Measurements from ENCODE around the gene SERPINB6.

Gene SERPINB6

DNA sequence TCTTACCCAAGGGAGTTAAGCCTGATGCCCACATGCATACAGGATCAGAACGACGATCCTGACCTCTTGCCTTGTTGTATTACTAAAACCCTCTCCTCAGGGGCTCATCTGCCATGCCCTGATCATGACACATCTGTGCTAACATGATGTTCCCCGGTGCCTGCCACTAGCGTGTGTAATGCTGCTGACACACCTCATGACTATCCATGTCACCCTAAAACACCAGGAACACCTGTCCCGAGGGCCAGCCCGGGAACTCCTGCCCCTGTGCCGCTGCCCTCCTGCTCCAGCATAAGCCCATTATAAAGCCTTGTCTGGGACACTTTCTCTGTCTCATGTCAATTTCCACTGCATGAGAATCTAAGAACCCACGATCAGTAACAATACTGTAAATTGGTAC lies 7.6 kb downstream of the SERPINB6 start:
- Histone ChIP-seq H3K9ac (ENCODE audit: low read depth, low read length) (no peak overlapping the region), H3K27me3 (ENCODE audit: control insufficient read depth, insufficient read depth, low read length) (no peaks in the 10 kb centered on the region), H3K36me3 (ENCODE audit: control insufficient read depth, insufficient read depth, low read length) (no peaks in the 10 kb centered on the region), H3K4me3 (ENCODE audit: low read depth, low read length) (no peak overlapping the region), H3K9me3 (ENCODE audit: control insufficient read depth, insufficient read depth, low read length) (no peaks in the 10 kb centered on the region), H3K4me1 (ENCODE audit: control insufficient read depth, insufficient read depth, low read length) (peaks cover 50% of the 10 kb centered on the region), H3K27ac (ENCODE audit: low read depth, low read length) (no peak overlapping the region)

DNA sequence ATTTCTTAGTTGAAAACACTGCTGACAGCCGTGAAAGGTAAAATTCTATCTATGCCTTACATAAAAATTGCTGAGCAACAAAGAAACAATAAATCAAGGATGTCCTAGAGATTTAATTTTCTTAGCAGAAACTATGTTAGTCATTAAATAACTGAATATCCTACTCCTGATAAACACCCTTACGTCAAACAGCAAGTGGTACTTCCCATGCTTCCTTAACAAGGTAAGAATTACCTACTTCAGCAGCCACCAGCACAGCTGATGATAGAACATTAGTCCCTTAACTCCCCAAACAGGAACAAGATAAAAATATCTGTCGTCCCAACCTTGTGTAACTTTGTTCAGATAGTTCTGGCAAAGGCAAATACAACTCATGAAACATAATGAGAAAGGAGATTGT lies 8.7 kb downstream of the SERPINB6 start:
- Histone ChIP-seq H3K27me3 (ENCODE audit: control insufficient read depth, insufficient read depth, low read length) (no peaks in the 10 kb centered on the region), H3K9ac (ENCODE audit: low read depth, low read length) (no peak overlapping the region), H3K36me3 (ENCODE audit: control insufficient read depth, insufficient read depth, low read length) (no peaks in the 10 kb centered on the region), H3K4me3 (ENCODE audit: low read depth, low read length) (no peak overlapping the region), H3K27ac (ENCODE audit: low read depth, low read length) (no peak overlapping the region), H3K9me3 (ENCODE audit: control insufficient read depth, insufficient read depth, low read length) (no peaks in the 10 kb centered on the region), H3K4me1 (ENCODE audit: control insufficient read depth, insufficient read depth, low read length) (peaks cover 50% of the 10 kb centered on the region)

DNA sequence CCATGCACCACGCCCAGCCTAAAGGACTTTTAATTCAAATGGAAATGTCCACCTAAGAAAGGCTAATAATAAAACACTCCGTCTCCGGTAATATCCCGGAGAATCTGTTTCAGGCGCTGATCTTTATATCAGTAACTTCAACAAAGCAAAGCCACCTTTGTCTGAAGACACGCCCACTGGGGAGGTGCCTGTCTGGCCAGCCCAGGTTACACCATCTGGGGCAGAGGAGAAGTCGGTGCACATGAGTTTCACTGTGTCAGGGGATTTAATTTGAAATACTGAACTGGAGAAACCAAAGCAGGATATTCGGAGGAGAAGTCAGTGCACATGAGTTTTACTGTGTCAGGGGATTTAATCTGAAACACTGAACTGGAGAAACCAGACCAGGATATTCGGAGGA lies 9.4 kb downstream of the SERPINB6 start:
- Histone ChIP-seq H3K4me3 (ENCODE audit: low read depth, low read length) (no peak overlapping the region), H3K27ac (ENCODE audit: low read depth, low read length) (no peak overlapping the region), H3K9me3 (ENCODE audit: control insufficient read depth, insufficient read depth, low read length) (no peaks in the 10 kb centered on the region), H3K36me3 (ENCODE audit: control insufficient read depth, insufficient read depth, low read length) (no peaks in the 10 kb centered on the region), H3K4me1 (ENCODE audit: control insufficient read depth, insufficient read depth, low read length) (peaks cover 50% of the 10 kb centered on the region), H3K27me3 (ENCODE audit: control insufficient read depth, insufficient read depth, low read length) (no peaks in the 10 kb centered on the region), H3K9ac (ENCODE audit: low read depth, low read length) (no peak overlapping the region)

DNA sequence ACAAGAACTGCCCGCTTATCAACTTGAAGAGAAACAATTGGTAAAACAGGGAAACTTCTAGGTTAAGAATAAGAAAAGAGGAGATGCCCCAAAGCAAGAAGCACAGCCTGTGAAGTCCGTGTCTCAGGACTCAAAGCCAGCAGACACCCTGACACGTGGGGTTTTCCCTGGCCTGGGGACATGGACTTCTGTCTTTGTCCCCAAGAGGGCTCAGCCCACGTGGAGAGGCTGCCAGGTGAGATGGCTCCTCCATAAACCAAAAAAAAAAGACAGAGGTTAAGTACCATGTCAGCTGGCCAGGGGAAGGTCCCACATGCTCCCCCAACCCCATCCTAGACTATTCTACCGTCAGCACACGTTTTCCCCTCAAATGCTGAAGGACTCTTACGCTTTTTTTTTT lies 9.9 kb downstream of the SERPINB6 start:
- Histone ChIP-seq H3K27me3 (ENCODE audit: control insufficient read depth, insufficient read depth, low read length) (no peaks in the 10 kb centered on the region), H3K9ac (ENCODE audit: low read depth, low read length) (no peak overlapping the region), H3K4me3 (ENCODE audit: low read depth, low read length) (no peak overlapping the region), H3K9me3 (ENCODE audit: control insufficient read depth, insufficient read depth, low read length) (no peaks in the 10 kb centered on the region), H3K27ac (ENCODE audit: low read depth, low read length) (no peak overlapping the region), H3K4me1 (ENCODE audit: control insufficient read depth, insufficient read depth, low read length) (peaks cover 45% of the 10 kb centered on the region), H3K36me3 (ENCODE audit: control insufficient read depth, insufficient read depth, low read length) (no peaks in the 10 kb centered on the region)

DNA sequence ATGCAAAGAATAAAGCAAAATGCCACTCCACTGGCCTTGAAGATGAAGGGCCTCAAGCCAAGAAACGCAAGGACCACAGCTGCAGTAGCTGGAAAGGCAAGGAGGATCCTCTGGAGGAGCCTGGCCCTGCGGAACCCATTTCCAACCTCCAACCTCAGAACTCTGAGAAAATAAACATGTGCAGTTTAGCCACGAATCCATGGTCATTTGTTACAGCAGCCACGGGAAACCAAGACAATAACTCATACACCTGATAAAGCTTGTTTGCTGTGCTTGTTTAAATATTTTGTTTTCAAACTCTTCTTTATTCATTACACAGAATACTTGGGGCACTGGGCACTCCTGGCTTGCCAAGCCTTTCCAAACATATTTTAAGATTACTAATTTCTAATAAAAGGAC lies 10.4 kb downstream of the SERPINB6 start:
- no peak overlapping the region for H3K4me3 ChIP-seq (ENCODE audit: low read depth, low read length)
- H3K36me3 ChIP-seq (ENCODE audit: control insufficient read depth, insufficient read depth, low read length) = no peaks in the 10 kb centered on the region
- no peaks in the 10 kb centered on the region for H3K27me3 ChIP-seq (ENCODE audit: control insufficient read depth, insufficient read depth, low read length)
- H3K9ac ChIP-seq (ENCODE audit: low read depth, low read length) = no peak overlapping the region
- peaks cover 41% of the 10 kb centered on the region for H3K4me1 ChIP-seq (ENCODE audit: control insufficient read depth, insufficient read depth, low read length)
- H3K27ac ChIP-seq (ENCODE audit: low read depth, low read length) = no peak overlapping the region
- H3K9me3 ChIP-seq (ENCODE audit: control insufficient read depth, insufficient read depth, low read length) = no peaks in the 10 kb centered on the region

DNA sequence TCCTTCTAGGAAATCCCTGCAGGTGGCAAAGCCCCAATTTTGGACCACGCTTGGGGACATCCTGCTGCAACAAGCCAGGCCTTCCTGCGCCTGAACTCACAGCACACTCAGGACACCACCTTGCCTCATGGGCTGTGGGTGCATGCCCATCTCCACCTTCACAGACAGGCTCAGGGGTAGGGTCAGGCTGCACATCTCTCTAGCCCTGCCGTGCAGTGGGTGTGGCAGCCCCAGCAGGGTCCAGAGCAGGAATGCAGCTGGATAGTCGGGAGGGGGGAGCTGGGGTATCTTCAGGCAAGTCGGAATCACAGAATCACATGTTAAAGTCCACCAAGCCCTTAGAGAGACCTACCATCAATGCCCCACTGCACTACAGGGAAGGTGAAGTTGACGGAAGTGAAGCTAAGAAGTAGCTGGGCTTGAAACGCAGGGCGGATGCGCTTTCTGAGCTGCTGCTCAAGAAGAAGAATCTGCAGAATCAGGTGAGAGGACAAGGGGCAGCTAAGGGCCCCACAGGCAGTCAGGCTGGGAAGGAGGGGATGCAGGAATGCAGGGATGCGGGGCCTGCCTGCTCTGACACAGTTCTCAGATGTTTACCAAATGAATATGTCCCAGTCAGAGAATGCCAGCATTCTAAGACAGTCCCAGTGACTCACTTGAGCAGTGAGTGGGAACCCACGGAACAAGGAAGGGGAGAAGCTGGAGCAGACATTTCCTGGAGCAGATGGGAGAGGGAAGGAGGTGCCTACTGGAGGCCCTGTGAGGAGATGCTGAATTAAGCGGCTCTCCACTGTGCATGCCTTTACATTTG lies 11.3 kb downstream of the SERPINB6 start:
- Histone ChIP-seq H3K9ac (ENCODE audit: low read depth, low read length) (no peak overlapping the region), H3K27ac (ENCODE audit: low read depth, low read length) (peak overlapping the region; percentile 48)

DNA sequence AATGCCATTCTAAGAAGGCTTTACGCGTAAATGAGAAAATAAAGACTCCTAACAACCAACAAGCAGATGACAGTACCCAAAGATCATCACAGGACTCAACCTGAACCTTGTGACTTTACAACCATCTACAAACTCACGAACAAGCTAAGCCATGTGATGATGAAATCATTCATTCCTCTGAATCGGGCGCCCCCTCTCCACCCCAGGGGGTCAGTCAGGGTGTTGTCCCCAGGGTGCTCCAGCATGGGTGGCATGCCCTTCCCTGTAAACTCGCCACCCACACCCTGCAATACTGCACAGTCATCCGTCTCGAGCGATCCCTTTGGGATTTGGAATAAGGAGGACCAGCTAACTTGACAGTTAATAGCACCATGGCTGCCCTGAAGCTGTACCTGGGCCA lies 12.6 kb downstream of the SERPINB6 start:
- Histone ChIP-seq H3K9me3 (ENCODE audit: control insufficient read depth, insufficient read depth, low read length) (no peaks in the 10 kb centered on the region), H3K9ac (ENCODE audit: low read depth, low read length) (no peak overlapping the region), H3K4me3 (ENCODE audit: low read depth, low read length) (no peak overlapping the region), H3K4me1 (ENCODE audit: control insufficient read depth, insufficient read depth, low read length) (peaks cover 38% of the 10 kb centered on the region), H3K27ac (ENCODE audit: low read depth, low read length) (no peak overlapping the region), H3K27me3 (ENCODE audit: control insufficient read depth, insufficient read depth, low read length) (no peaks in the 10 kb centered on the region), H3K36me3 (ENCODE audit: control insufficient read depth, insufficient read depth, low read length) (no peaks in the 10 kb centered on the region)

More for the DNA sequence above, 11.3 kb downstream of the SERPINB6 start:
- no peaks in the 10 kb centered on the region for H3K9me3 ChIP-seq (ENCODE audit: control insufficient read depth, insufficient read depth, low read length)
- no peaks in the 10 kb centered on the region for H3K27me3 ChIP-seq (ENCODE audit: control insufficient read depth, insufficient read depth, low read length)
- H3K4me3 ChIP-seq (ENCODE audit: low read depth, low read length) = no peak overlapping the region
- peaks cover 38% of the 10 kb centered on the region for H3K4me1 ChIP-seq (ENCODE audit: control insufficient read depth, insufficient read depth, low read length)
- H3K36me3 ChIP-seq (ENCODE audit: control insufficient read depth, insufficient read depth, low read length) = no peaks in the 10 kb centered on the region

DNA sequence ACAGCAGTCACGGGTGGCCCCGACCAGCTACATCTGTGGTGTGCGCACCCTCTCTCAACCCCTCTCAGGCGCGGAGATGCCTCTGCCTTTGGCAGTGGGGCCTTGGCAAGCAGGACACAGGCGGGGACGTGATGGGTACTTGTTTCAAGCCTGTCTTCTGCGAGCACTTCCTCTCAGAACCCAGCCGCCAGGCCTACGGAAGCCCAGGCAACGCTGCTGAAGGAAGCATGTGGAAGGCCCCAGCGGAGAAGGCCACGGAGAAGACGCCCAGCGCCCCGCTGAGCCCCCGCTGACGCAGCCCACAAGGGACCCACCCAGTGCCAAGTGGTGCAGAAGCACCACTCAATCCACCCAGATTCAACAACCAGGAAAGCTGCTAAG lies 13.0 kb downstream of the SERPINB6 start:
- H3K9me3 ChIP-seq (ENCODE audit: control insufficient read depth, insufficient read depth, low read length) = no peaks in the 10 kb centered on the region
- H3K27me3 ChIP-seq (ENCODE audit: control insufficient read depth, insufficient read depth, low read length) = no peaks in the 10 kb centered on the region
- no peak overlapping the region for H3K9ac ChIP-seq (ENCODE audit: low read depth, low read length)
- H3K4me3 ChIP-seq (ENCODE audit: low read depth, low read length) = no peak overlapping the region
- no peak overlapping the region for H3K27ac ChIP-seq (ENCODE audit: low read depth, low read length)
- no peaks in the 10 kb centered on the region for H3K36me3 ChIP-seq (ENCODE audit: control insufficient read depth, insufficient read depth, low read length)
- peaks cover 37% of the 10 kb centered on the region for H3K4me1 ChIP-seq (ENCODE audit: control insufficient read depth, insufficient read depth, low read length)

DNA sequence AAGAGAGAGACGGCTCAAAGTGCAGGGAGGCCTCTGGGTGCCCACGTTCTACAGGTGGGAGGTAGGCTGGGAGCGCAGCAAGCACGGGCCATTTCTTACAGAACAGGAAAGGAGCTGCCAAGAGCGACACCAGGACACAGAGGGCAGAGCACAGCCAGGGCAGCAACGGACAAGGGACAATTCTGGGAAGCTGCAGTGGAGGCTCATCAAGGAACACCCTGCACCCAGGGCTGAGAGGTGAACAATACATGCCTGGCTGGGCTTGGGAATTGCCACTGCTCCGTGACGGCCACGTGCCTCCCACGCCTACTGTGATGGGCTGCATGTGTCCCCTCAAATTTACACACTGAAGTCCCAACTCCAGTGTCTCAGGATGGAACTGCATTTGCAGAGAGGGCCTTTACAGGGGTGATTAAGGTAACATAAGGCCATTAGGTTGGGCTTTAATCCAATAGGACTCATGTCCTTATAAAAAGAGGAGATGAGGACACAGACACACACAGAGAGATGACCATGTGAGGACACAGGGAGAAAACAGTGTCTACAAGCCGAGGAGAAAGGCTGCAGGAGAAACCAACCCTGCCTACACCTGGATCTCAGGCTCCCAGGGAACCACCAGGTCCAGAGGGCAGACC lies 13.6 kb downstream of the SERPINB6 start:
- Histone ChIP-seq H3K27ac (ENCODE audit: low read depth, low read length) (no peak overlapping the region), H3K36me3 (ENCODE audit: control insufficient read depth, insufficient read depth, low read length) (no peaks in the 10 kb centered on the region), H3K4me3 (ENCODE audit: low read depth, low read length) (no peak overlapping the region), H3K27me3 (ENCODE audit: control insufficient read depth, insufficient read depth, low read length) (no peaks in the 10 kb centered on the region), H3K9me3 (ENCODE audit: control insufficient read depth, insufficient read depth, low read length) (no peaks in the 10 kb centered on the region), H3K9ac (ENCODE audit: low read depth, low read length) (no peak overlapping the region), H3K4me1 (ENCODE audit: control insufficient read depth, insufficient read depth, low read length) (peaks cover 35% of the 10 kb centered on the region)

DNA sequence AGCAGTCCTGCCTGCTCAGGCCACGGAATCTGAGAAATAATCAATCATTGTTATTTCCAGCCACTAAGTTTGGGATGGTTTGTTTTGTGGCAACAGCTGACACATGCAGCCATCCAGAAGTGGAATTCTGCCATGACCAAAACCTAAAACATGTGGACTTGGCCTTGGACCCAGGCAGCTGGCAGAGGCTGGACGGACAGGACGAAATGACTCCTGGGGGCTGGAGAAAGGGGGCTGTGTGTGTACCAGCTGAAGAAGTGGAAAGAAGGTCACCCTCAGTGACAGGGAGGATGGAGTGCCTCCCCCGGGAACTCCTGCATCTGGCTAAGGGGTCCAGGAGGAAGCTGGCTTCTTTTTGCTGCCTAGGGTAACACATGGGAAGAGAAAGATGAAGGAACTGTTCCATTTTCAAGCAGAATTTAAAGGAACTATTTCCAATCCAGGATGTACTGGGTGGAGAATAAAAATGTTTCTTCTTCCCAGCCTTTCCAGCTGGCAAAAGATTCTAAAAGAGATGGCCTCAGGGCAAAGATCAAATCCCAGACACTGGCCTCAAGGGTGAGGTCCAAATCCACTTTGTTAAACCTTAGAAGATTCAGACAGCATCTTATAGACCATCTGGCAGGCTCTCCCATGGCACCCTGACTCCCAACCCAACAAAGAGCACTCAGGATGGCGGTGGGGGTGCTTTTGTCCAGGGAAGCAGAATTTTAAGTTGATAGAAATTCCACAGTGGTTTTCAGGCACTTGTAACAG lies 14.3 kb downstream of the SERPINB6 start:
- H3K27me3 ChIP-seq (ENCODE audit: control insufficient read depth, insufficient read depth, low read length) = no peaks in the 10 kb centered on the region
- no peak overlapping the region for H3K9ac ChIP-seq (ENCODE audit: low read depth, low read length)
- no peaks in the 10 kb centered on the region for H3K9me3 ChIP-seq (ENCODE audit: control insufficient read depth, insufficient read depth, low read length)
- H3K36me3 ChIP-seq (ENCODE audit: control insufficient read depth, insufficient read depth, low read length) = no peaks in the 10 kb centered on the region
- no peak overlapping the region for H3K27ac ChIP-seq (ENCODE audit: low read depth, low read length)
- H3K4me1 ChIP-seq (ENCODE audit: control insufficient read depth, insufficient read depth, low read length) = peaks cover 31% of the 10 kb centered on the region
- no peak overlapping the region for H3K4me3 ChIP-seq (ENCODE audit: low read depth, low read length)

DNA sequence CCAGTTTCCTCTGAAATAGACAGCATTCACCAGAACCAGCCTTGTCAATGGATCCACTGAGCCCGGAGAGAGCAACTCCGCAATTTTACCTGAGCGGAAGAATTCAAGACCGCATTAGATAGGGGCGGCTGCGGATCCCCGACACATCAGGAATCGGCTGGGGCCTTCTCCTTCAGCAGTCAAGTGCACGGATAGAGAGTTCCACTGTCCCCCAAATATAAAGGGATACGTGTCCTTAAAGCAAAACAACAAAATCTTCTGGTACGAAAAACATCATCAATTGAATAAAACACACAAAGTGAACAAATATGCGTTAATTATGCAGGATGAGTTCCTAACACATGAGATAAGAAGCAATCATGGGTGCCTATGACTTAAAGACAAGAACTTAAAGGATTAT lies 18.3 kb downstream of the SERPINB6 start:
- Histone ChIP-seq H3K27ac (ENCODE audit: low read depth, low read length) (no peak overlapping the region), H3K27me3 (ENCODE audit: control insufficient read depth, insufficient read depth, low read length) (no peaks in the 10 kb centered on the region), H3K4me3 (ENCODE audit: low read depth, low read length) (no peak overlapping the region; the same call in 1 of the 2 replicates), H3K9me3 (ENCODE audit: control insufficient read depth, insufficient read depth, low read length) (no peaks in the 10 kb centered on the region), H3K9ac (ENCODE audit: low read depth, low read length) (no peak overlapping the region), H3K4me1 (ENCODE audit: control insufficient read depth, insufficient read depth, low read length) (peaks cover 9% of the 10 kb centered on the region; the same call in 1 of the 2 replicates), H3K36me3 (ENCODE audit: control insufficient read depth, insufficient read depth, low read length) (peaks cover 2% of the 10 kb centered on the region; the same call in 1 of the 2 replicates)
